ENCODE data around the gene LIN9. TPM values are rescaled to one million over a fixed set of nuclear protein-coding genes. Genes with fewer than 3 reads are reported as not detected.

The LIN9 gene
- total and polyA plus RNA-seq, 2 of the 13 experiments (the other 11 are each of a cell fraction or from before 2014, with no cell fraction given), result 3.0 to 10.0 TPM

DNA sequence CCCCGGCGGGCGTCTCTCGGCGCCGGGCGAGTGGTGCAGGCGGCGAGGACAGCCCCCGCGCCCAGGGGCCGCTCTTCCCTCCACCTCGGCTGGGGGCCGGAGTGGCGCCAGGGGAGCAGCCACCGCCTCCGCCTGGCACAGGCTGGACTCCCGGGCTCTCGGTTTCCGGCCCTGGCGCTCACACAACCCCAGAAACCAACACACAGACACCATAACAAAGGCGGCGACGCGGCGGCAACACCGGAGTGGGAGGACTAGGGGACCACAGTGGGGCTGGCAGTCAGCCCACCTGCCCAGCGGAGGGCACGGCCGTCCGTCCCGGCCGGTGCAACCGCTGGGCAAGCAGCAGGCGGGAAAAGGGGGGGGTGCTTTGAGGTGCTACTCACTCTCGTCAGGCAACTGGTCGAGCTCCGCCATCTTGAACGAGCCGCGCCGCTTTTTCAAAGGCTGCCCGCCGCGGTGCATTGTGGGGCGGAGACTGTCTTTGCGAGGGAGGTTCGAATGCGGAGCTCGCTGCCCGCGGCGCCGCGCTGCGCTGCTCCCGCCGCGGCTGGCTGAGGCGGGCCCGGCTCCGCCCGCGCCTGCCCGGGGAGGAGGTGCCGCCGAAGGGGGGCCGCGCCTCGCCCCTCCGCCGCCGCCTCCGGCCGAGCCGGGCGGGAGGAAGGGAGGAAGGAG is at the start of gene LIN9 (continued):
- TF ChIP-seq, protein P1, sequence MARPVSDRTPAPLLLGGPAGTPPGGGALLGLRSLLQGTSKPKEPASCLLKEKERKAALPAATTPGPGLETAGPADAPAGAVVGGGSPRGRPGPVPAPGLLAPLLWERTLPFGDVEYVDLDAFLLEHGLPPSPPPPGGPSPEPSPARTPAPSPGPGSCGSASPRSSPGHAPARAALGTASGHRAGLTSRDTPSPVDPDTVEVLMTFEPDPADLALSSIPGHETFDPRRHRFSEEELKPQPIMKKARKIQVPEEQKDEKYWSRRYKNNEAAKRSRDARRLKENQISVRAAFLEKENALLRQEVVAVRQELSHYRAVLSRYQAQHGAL (CRISPR knock-in tag; IDR thresholded peaks at IDR 0.05; ENCODE audit: not compliant biosample characterization), result no peak
- peak; percentile 36; the same call in 1 of the 2 replicates for TF ChIP-seq ZBTB8A (CRISPR knock-in tag; IDR thresholded peaks at IDR 0.05; ENCODE audit: borderline replicate concordance, low read depth)
- TF ChIP-seq ZNF563 (CRISPR knock-in tag; IDR thresholded peaks at IDR 0.05), result no peak; the same call in 1 of the 2 replicates
- peak; percentile 28; the same call in 1 of the 2 replicates for TF ChIP-seq PITX1 (CRISPR knock-in tag; IDR thresholded peaks at IDR 0.05)
- no peak for TF ChIP-seq JUND (CRISPR knock-in tag; IDR thresholded peaks at IDR 0.05)
- no peak for TF ChIP-seq ZFP36 (IDR thresholded peaks at IDR 0.05; ENCODE audit: borderline replicate concordance, low read depth, low read length, partially characterized antibody)
- TF ChIP-seq NFE2 (CRISPR knock-in tag; IDR thresholded peaks at IDR 0.05), result no peak
- TF ChIP-seq TCF7L2 (IDR thresholded peaks at IDR 0.05; ENCODE audit: low read depth, low read length), result no peak
- TF ChIP-seq, protein P2, sequence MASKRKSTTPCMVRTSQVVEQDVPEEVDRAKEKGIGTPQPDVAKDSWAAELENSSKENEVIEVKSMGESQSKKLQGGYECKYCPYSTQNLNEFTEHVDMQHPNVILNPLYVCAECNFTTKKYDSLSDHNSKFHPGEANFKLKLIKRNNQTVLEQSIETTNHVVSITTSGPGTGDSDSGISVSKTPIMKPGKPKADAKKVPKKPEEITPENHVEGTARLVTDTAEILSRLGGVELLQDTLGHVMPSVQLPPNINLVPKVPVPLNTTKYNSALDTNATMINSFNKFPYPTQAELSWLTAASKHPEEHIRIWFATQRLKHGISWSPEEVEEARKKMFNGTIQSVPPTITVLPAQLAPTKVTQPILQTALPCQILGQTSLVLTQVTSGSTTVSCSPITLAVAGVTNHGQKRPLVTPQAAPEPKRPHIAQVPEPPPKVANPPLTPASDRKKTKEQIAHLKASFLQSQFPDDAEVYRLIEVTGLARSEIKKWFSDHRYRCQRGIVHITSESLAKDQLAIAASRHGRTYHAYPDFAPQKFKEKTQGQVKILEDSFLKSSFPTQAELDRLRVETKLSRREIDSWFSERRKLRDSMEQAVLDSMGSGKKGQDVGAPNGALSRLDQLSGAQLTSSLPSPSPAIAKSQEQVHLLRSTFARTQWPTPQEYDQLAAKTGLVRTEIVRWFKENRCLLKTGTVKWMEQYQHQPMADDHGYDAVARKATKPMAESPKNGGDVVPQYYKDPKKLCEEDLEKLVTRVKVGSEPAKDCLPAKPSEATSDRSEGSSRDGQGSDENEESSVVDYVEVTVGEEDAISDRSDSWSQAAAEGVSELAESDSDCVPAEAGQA (IDR thresholded peaks at IDR 0.05; ENCODE audit: low read depth), result peak; percentile 58; the same call in 1 of the 2 replicates
- TF ChIP-seq, protein P2 (CRISPR knock-in tag; IDR thresholded peaks at IDR 0.05; ENCODE audit: borderline replicate concordance), result no peak
- no peak for TF ChIP-seq XBP1 (CRISPR knock-in tag; IDR thresholded peaks at IDR 0.05)
- no peak for TF ChIP-seq ZSCAN30 (CRISPR knock-in tag; IDR thresholded peaks at IDR 0.05)
- TF ChIP-seq ZBTB46 (CRISPR knock-in tag; IDR thresholded peaks at IDR 0.05; ENCODE audit: borderline replicate concordance), result no peak
- TF ChIP-seq ZNF75D (CRISPR knock-in tag; IDR thresholded peaks at IDR 0.05; ENCODE audit: borderline replicate concordance), result no peak
- TF ChIP-seq, protein P3, sequence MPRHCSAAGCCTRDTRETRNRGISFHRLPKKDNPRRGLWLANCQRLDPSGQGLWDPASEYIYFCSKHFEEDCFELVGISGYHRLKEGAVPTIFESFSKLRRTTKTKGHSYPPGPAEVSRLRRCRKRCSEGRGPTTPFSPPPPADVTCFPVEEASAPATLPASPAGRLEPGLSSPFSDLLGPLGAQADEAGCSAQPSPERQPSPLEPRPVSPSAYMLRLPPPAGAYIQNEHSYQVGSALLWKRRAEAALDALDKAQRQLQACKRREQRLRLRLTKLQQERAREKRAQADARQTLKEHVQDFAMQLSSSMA (CRISPR knock-in tag; IDR thresholded peaks at IDR 0.05), result 0 out of 2 replicates have a peak, but pooled peaks have one; percentile 30
- peak; percentile 89 for TF ChIP-seq TMF1 (CRISPR knock-in tag; IDR thresholded peaks at IDR 0.05; ENCODE audit: low read depth)
- TF ChIP-seq, protein P4, sequence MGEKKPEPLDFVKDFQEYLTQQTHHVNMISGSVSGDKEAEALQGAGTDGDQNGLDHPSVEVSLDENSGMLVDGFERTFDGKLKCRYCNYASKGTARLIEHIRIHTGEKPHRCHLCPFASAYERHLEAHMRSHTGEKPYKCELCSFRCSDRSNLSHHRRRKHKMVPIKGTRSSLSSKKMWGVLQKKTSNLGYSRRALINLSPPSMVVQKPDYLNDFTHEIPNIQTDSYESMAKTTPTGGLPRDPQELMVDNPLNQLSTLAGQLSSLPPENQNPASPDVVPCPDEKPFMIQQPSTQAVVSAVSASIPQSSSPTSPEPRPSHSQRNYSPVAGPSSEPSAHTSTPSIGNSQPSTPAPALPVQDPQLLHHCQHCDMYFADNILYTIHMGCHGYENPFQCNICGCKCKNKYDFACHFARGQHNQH (CRISPR knock-in tag; IDR thresholded peaks at IDR 0.05), result no peak
- TF ChIP-seq, protein P5, sequence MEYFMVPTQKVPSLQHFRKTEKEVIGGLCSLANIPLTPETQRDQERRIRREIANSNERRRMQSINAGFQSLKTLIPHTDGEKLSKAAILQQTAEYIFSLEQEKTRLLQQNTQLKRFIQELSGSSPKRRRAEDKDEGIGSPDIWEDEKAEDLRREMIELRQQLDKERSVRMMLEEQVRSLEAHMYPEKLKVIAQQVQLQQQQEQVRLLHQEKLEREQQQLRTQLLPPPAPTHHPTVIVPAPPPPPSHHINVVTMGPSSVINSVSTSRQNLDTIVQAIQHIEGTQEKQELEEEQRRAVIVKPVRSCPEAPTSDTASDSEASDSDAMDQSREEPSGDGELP (IDR thresholded peaks at IDR 0.05; ENCODE audit: borderline replicate concordance, low read depth), result no peak
